ENCODE measurements around the gene SRPX.

SRPX gene

GRCh38 chrX:38138157-38138891, 82.3 kb downstream of the SRPX start:
- FAIRE-seq = no peak

- FAIRE-seq = peak; percentile 68
These were observed 91.3 kb downstream of the SRPX start for GRCh38 chrX:38129366-38129765.

GRCh38 chrX:38127961-38128360, 92.7 kb downstream of the SRPX start:
- FAIRE-seq = no peak

- FAIRE-seq = no peak
These were observed 94.5 kb downstream of the SRPX start for GRCh38 chrX:38126179-38126578.

GRCh38 chrX:38124000-38124399, 96.7 kb downstream of the SRPX start:
- FAIRE-seq = no peak

GRCh38 chrX:38117485-38117884, 103.2 kb downstream of the SRPX start:
- FAIRE-seq = no peak

- FAIRE-seq = no peak
These were observed 104.0 kb downstream of the SRPX start for GRCh38 chrX:38116706-38117105.

- no peak for FAIRE-seq
These were observed 108.1 kb downstream of the SRPX start for GRCh38 chrX:38112566-38112965.

- no peak for FAIRE-seq
These were observed 109.5 kb downstream of the SRPX start for GRCh38 chrX:38111196-38111595.

GRCh38 chrX:38110231-38110630, 110.4 kb downstream of the SRPX start:
- FAIRE-seq = no peak

- no peak for FAIRE-seq
These were observed 111.4 kb downstream of the SRPX start for GRCh38 chrX:38109042-38109898.

- peak; percentile 27 for FAIRE-seq
These were observed 112.3 kb downstream of the SRPX start for GRCh38 chrX:38108364-38108763.

- no peak for FAIRE-seq
These were observed 113.5 kb downstream of the SRPX start for GRCh38 chrX:38106991-38107655.

- peak; percentile 30 for FAIRE-seq
These were observed 115.4 kb downstream of the SRPX start for GRCh38 chrX:38105216-38105725.

- FAIRE-seq = no peak
These were observed 116.5 kb downstream of the SRPX start for GRCh38 chrX:38103857-38104812.

GRCh38 chrX:38102875-38103274, 117.8 kb downstream of the SRPX start:
- FAIRE-seq = no peak

GRCh38 chrX:38102240-38102639, 118.4 kb downstream of the SRPX start:
- FAIRE-seq = no peak

- no peak for FAIRE-seq
These were observed 121.0 kb downstream of the SRPX start for GRCh38 chrX:38099688-38100087.
